Myometrial cell (primary cell): ENCODE measurements around the gene CARF. TPM values are rescaled to one million over a fixed set of nuclear protein-coding genes. Genes with fewer than 3 reads are reported as not detected.

Experiments used
- total RNA-seq: library from RNA; depleted of rRNA; stranded (reverse); fragments of >200 nt; gene quantifications from 2 replicates; pipeline ENCODE4 v1.2.3, GENCODE V29; 2015

Gene CARF, protein sequence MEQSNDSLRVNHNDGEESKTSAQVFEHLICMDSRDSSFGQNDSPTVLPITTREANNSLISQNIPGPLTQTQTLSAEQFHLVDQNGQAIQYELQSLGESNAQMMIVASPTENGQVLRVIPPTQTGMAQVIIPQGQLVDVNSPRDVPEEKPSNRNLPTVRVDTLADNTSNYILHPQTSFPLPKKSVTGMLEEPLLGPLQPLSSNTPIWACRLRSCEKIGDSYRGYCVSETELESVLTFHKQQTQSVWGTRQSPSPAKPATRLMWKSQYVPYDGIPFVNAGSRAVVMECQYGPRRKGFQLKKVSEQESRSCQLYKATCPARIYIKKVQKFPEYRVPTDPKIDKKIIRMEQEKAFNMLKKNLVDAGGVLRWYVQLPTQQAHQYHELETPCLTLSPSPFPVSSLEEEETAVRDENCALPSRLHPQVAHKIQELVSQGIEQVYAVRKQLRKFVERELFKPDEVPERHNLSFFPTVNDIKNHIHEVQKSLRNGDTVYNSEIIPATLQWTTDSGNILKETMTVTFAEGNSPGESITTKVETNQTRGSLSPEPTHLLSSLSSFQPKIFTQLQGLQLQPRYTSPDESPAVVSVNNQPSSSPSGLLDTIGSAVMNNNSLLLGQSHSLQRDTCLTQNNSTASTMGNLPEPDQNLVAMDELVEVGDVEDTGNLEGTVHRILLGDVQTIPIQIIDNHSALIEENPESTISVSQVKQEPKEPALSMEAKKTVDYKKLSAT
- total RNA-seq: 1.2 and 3.7 TPM in 2 replicates

DNA sequence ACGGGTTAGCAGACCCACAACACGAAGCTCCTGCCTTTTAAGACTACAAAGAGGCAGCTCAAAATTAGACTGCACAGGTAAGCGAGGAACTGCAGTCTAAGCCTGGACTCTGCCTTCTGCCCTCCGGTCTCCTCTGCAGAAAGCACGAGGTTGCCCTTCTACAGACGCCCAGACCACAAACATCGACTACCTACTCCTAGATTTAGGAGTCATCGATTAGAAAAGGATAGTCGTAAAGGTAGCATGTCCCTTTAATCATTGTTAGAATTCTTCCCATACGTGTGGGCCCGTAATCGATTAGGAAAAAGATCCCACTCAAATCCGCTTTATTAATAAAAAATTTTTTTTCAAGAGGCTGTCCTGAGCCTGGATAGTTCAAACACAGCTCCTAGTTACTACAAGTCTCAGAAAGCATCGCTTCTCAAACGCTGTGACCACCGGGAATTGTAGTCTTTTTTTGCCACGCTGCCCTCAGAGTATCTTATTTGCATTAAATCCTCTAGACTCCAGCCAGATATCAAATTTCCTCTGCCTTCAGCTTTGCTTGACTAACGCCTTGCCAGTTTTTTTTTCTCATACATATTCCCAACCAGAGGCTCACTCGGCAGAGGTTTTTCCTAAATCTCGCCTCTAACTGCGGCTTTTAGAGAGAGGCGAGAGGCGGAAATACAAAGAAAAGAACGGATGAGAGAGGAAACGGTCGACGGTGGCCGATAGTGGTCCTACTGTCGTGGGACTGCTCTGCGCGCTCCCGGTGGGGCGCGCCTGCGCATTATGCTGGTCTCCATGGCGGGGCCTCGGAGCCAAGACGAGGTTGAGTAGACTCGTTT, at the start of gene CARF, which contains the start of gene WDR12:
Gene CARF, plus strand, starts transcription at position 764 of the 830 bp plus-strand sequence. CDS start 29,628 bp downstream, outside the sequence.
Gene WDR12, minus strand, starts transcription at position 162 of the 830 bp plus-strand sequence. CDS start 197 bp downstream, outside the sequence.

DNA sequence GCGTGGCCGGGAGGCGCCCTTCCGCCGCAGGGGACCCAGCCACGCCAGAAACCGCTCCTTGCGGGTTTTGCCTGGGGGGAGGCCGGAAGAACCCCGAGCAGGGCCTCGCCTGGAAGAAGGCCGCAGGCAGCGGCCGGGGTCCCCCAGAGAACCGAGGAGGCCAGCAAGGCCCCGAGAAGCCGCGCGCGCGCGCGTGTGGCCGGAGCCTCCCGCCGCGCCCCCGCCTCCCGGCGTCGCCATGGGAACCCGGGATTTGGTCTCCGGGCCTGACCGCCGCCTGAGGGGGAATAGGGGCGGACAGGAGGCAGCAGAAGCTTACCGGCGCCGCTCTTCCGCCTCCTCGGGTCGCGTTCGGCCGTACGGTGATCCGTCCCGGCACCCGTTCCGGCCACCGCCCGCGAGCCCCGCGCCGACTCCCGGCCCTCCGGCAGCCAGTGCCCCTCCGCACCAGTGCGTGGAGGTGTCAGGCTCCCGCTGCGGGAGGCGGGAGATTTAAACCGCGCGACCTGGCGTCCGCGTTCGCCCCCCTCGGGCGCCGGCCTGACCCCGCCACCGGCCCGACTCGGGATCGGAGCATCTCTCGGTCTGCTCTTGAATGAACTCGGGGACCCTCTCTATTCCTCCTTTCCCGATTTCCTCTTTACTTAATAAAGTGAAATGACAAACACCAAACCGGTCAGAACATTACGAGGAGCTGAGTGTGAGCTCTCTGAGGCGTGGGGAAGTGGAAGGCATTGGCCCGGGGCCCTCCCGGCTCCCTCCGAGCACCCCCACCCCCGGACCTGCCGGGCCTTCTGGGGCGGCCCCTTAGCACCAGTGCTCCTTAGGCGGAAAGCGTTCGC, 40.6 kb upstream of the CARF start, which contains the start of gene ICA1L:
Gene ICA1L, minus strand, starts transcription at position 467 of the 842 bp plus-strand sequence. CDS start 42,757 bp downstream, outside the sequence.

DNA sequence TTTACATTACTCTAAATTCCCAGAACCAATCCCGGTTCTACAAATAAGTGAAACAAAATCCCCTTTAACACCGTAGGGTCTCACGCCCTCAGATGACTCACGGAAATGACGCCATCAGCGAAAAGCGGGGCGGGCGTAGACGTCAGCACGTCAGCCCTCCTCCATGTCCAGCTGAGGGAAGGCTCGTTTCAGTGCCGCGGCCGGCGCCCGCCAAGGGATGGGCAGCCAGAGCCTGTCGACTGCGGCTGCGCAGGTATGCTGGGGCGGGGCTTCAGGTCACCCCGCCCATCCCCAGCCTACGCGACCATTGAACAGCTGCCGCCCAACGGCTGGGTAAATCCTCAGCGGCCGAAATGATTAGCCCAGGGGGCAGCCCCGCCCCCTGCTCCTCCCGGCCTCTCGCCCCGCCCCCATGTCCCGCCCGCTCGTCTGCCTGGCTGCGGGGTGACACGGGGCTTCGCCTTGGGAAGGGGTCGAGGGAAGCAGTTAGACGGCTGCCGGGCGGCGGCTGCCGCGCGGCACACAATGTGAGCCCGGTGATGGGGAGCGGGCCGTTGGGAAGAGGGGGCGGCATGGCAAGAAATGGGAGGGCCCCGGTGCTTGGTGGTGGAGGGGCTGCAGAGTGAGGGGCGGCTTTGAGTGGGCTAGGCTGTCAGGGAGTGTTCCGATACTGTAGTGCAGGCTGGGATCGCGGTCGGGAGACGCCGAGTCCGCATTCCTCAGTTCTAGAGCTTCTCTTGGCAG, 102.6 kb downstream of the CARF start, which contains the start of gene NBEAL1:
Gene NBEAL1, plus strand, starts transcription at position 420 of the 744 bp plus-strand sequence. CDS start 1,510 bp downstream, outside the sequence.

Other genes starting within 250 kb of the CARF start
- gene ICA1L, start 40.5 kb upstream of the CARF start, total RNA-seq: 2.0 and 2.8 TPM in 2 replicates
- gene WDR12, start 602 bp upstream of the CARF start, total RNA-seq: 11.8 and 16.3 TPM in 2 replicates
- 11.5 and 15.2 TPM in 2 replicates for gene NBEAL1, start 102.6 kb downstream of the CARF start, total RNA-seq